HG03060 (cell line): ENCODE results near the gene PEAK1.

Source experiments
- ATAC-seq: cut with Tn5 transposase; IDR thresholded peaks from one replicate; pipeline ENCODE4 v1.9.1; 2021; ENCODE audit warnings: low read depth, moderate number of reproducible peaks; ENCODE audit not compliant: unreplicated experiment

PEAK1 gene

GRCh38 chr15:77369168-77369567 is 50.7 kb downstream of the PEAK1 start:
- no peak for ATAC-seq

GRCh38 chr15:77367631-77368030 is 52.3 kb downstream of the PEAK1 start:
- no peak for ATAC-seq

DNA sequence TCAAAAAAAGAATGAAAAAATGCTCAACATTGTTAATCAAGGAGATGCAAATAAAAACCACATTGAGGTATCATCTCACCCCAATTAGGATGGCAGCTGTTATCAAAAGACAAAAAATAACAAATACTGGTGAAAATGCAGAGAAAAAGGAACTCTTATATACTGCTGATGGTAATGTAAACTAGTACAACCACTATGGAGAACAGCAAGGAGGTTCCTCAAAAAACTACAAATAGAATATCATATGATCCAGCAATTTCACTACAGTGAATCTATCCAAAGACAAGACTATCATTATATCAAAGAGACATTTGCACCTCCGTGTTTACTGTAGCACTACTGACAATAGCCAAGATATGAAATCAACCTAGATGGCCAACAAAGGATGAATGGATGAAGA is 58.4 kb downstream of the PEAK1 start:
- ATAC-seq = no peak

- ATAC-seq = no peak
Observed at GRCh38 chr15:77358545-77359240, 61.2 kb downstream of the PEAK1 start.

- no peak for ATAC-seq
Observed at GRCh38 chr15:77356305-77356704, 63.6 kb downstream of the PEAK1 start.

GRCh38 chr15:77355321-77355720 is 64.6 kb downstream of the PEAK1 start:
- ATAC-seq = no peak

- ATAC-seq = no peak
Observed at GRCh38 chr15:77354063-77354462, 65.8 kb downstream of the PEAK1 start.

DNA sequence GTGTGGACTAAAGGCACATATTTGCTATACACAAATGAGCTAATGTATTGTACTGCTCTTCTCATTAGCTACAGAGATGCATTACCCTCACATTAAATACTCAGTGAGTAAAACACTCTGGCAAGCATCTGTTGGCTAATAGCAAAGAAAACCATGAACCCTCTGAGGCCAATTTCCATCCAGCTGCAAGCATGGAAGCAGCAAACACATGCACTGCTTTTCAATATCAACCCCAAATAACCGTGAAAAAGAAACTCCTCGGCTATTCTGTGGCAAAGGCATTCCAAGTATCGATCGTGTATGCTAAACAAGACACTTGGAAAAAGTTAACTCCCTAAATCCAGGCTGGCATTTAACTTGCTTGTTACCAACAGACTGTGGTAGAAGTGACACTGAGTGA is 67.0 kb downstream of the PEAK1 start:
- ATAC-seq = no peak

DNA sequence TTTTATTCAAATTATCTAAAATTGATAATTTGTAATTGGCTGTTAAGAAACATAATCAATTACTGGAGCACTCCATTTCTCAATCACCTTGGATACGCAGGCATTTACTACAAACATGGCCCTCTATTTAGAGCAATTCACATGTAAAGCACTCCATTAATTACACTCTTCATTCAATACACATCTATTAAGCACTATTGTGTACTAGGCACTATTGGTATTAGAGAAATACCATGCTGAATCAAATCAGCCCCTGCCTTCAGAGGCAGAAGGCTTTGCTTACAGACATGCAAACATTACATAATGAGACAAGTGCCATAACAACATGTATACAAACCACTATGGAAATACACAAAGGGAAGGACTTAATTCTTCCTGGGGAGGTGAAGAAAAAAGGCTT is 69.1 kb downstream of the PEAK1 start:
- no peak for ATAC-seq

DNA sequence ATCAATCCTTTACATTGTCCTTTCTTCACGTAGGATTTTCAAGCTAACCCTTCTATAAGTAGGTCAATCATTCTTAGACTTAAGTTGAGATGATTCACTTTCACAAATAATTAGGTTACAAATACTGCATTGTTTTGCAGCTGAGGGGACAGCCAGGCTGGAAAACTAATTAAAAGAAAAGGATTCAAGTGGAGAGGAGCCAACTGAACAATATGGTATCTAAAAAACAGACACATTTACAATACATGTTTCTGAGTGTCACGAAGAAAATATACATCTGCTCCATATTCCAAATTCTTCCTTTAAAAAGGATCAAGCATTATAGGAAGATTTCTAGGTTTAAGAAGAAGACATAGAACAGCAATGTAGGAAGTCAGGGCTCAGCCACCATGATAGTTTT is 70.2 kb downstream of the PEAK1 start:
- no peak for ATAC-seq

DNA sequence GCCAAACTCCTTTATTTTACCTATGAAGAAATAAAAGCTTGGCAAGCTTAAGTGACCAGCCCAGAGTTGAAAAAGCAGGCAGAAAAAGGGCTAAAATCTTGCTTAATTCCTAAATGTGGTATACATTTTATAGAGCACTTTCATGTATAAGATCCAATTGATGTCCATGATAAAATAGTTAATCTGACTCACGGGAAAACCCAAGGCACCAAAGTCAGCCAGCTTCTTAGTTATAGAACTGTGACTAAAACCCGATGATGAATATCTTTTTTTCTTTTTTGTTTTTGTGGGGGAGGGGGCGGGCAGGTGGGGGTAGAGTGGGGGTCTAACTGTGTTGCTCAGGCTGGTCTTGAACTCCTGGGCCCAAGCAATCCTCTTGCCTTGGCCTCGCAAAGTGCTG is 71.4 kb downstream of the PEAK1 start:
- no peak for ATAC-seq

GRCh38 chr15:77347197-77347596 is 72.7 kb downstream of the PEAK1 start:
- ATAC-seq = no peak

GRCh38 chr15:77346245-77347036 is 73.5 kb downstream of the PEAK1 start:
- no peak for ATAC-seq

- ATAC-seq = no peak
Observed at GRCh38 chr15:77342807-77343206, 77.1 kb downstream of the PEAK1 start.

GRCh38 chr15:77340245-77340644 is 79.7 kb downstream of the PEAK1 start:
- no peak for ATAC-seq

- no peak for ATAC-seq
Observed at GRCh38 chr15:77336006-77336405, 83.9 kb downstream of the PEAK1 start.

DNA sequence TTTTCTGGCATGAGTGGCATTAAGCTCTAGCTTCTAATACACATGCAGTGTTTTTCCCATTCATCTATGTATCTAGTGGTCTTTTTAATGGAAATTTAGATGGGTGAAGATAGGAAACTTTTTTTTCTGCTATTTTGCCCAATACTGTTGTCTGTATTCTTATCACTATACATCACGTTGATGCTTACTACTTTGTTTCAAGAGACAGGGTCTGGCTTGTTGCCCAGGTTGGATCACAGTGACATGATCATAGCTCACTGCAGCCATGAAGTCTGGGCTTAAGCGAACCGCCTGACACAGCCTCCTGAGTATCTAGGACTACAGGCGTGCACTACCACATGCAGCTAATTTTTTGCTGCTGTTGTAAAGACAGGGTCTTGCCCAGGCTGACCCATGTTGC is 84.6 kb downstream of the PEAK1 start:
- ATAC-seq = no peak

GRCh38 chr15:77333166-77333565 is 86.7 kb downstream of the PEAK1 start:
- no peak for ATAC-seq

DNA sequence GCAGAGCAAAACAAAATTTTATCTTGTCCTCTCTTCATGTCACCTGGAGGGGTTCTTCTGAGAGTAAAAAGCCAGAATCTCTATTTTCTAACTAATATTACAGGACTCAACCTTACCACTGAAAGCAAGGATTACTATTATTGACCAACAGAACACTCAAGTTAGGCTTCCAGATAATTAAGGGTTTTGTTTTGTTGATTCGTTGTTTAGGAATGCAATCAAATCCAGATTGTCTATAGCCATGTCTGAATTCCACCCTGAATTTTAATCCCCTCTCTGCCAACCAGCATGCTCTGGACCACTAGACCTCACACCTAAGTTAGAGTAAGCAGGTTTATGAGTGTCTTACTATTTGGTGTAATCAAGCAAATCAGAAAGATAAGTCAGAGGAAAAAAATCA is 90.7 kb downstream of the PEAK1 start:
- no peak for ATAC-seq

- no peak for ATAC-seq
Observed at GRCh38 chr15:77327844-77328529, 91.9 kb downstream of the PEAK1 start.

DNA sequence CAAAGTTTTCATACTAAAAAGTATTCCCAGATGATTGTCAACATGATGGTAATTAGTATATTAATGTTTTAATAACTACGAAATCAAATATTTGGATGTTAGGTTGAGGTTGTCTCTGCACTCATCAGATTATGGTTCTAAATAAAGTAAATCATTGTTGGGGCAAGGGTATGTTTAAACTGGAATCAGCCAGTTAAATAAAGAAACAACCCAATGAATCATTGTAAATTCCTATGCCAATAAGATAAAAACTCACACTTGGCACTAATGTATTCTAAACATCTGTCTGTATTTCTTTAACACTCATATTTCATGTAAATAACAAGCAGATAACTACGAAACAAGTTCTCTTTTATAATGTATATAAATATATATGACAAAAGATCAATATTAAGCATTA is 92.7 kb downstream of the PEAK1 start:
- no peak for ATAC-seq

DNA sequence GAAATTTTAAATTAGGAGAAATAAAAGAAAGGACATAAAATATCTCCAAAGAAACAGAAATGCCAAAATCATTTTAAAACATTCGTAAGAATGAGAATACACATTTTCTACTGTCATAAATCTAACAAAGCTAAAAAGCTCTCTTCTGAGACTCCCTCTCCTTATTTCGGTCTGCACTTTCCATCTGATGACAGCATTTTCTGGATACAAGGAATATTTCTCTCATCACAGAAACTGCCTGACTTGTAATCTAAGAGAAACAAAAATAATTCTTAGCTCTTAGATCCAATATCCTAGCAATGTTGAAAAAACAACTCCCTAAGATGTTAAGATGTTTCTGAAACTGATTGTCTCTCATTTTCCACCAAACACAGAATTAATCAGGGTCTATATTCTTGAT is 93.5 kb downstream of the PEAK1 start:
- ATAC-seq = no peak
